ENCODE results near the gene CENPT. TPM values are rescaled to one million over a fixed set of nuclear protein-coding genes. Genes with fewer than 3 reads are reported as not detected.

Gene CENPT
- polyA plus RNA-seq, 2 donors: 35.5 to 65.0 TPM

- WGBS, 2 donors: 90 to 95% methylated on average over 9 of the region's 9 CpGs
Observed at GRCh38 chr16:67878846-67879245, 31.4 kb upstream of the CENPT start.

GRCh38 chr16:67878232-67878631 lies 30.7 kb upstream of the CENPT start:
- Histone ChIP-seq H3K4me1 (ENCODE audit: control insufficient read depth in 2 of 2, insufficient read depth in 2 of 2, low read length in 1 of 2) (peaks cover 5 to 7% of the 10 kb centered on the region in 2 donors), H3K4me3 (ENCODE audit: low read depth in 1 of 2, low read length in 2 of 2) (no peak overlapping the region), H3K27me3 (ENCODE audit: control insufficient read depth in 1 of 2, insufficient read depth in 2 of 2, low read length in 2 of 2) (no peaks in the 10 kb centered on the region), H3K27ac (ENCODE audit: low read depth in 2 of 2, low read length in 1 of 2) (no peak overlapping the region), H3K9me3 (ENCODE audit: control insufficient read depth in 2 of 2, insufficient read depth in 1 of 2, low read depth in 1 of 2, low read length in 1 of 2) (no peaks in the 10 kb centered on the region), H3K36me3 (ENCODE audit: control insufficient read depth in 2 of 2, insufficient read depth in 2 of 2, low read length in 1 of 2) (peaks cover 40 to 74% of the 10 kb centered on the region in 2 donors)
- 89 to 90% methylated on average over 6 of the region's 6 CpGs for WGBS, 2 donors

More at GRCh38 chr16:67878846-67879245, 31.4 kb upstream of the CENPT start:
- Histone ChIP-seq H3K9me3 (ENCODE audit: control insufficient read depth in 2 of 2, insufficient read depth in 1 of 2, low read depth in 1 of 2, low read length in 1 of 2) (no peaks in the 10 kb centered on the region), H3K27me3 (ENCODE audit: control insufficient read depth in 1 of 2, insufficient read depth in 2 of 2, low read length in 2 of 2) (no peaks in the 10 kb centered on the region), H3K4me1 (ENCODE audit: control insufficient read depth in 2 of 2, insufficient read depth in 2 of 2, low read length in 1 of 2) (peaks cover 5 to 7% of the 10 kb centered on the region in 2 donors), H3K4me3 (ENCODE audit: low read depth in 1 of 2, low read length in 2 of 2) (no peak overlapping the region), H3K36me3 (ENCODE audit: control insufficient read depth in 2 of 2, insufficient read depth in 2 of 2, low read length in 1 of 2) (peaks cover 41 to 78% of the 10 kb centered on the region in 2 donors), H3K27ac (ENCODE audit: low read depth in 2 of 2, low read length in 1 of 2) (no peak overlapping the region)

- Histone ChIP-seq H3K27ac (ENCODE audit: low read depth in 2 of 2, low read length in 1 of 2) (no peak overlapping the region), H3K4me3 (ENCODE audit: low read depth in 1 of 2, low read length in 2 of 2) (no peak overlapping the region), H3K9me3 (ENCODE audit: control insufficient read depth in 2 of 2, insufficient read depth in 1 of 2, low read depth in 1 of 2, low read length in 1 of 2) (no peaks in the 10 kb centered on the region), H3K36me3 (ENCODE audit: control insufficient read depth in 2 of 2, insufficient read depth in 2 of 2, low read length in 1 of 2) (peaks cover 29 to 63% of the 10 kb centered on the region in 2 donors), H3K27me3 (ENCODE audit: control insufficient read depth in 1 of 2, insufficient read depth in 2 of 2, low read length in 2 of 2) (no peaks in the 10 kb centered on the region), H3K4me1 (ENCODE audit: control insufficient read depth in 2 of 2, insufficient read depth in 2 of 2, low read length in 1 of 2) (peaks cover 5 to 10% of the 10 kb centered on the region in 2 donors)
- WGBS, 2 donors: 94% methylated on average over 11 of the region's 11 CpGs
Observed at GRCh38 chr16:67877064-67877463, 29.6 kb upstream of the CENPT start.

GRCh38 chr16:67874372-67874771 lies 26.9 kb upstream of the CENPT start:
- Histone ChIP-seq H3K27me3 (ENCODE audit: control insufficient read depth in 1 of 2, insufficient read depth in 2 of 2, low read length in 2 of 2) (no peaks in the 10 kb centered on the region), H3K9me3 (ENCODE audit: control insufficient read depth in 2 of 2, insufficient read depth in 1 of 2, low read depth in 1 of 2, low read length in 1 of 2) (no peaks in the 10 kb centered on the region), H3K36me3 (ENCODE audit: control insufficient read depth in 2 of 2, insufficient read depth in 2 of 2, low read length in 1 of 2) (peaks cover 9 to 46% of the 10 kb centered on the region in 2 donors), H3K27ac (ENCODE audit: low read depth in 2 of 2, low read length in 1 of 2) (peak overlapping the region in 1 of 2 donors; percentile 59), H3K4me3 (ENCODE audit: low read depth in 1 of 2, low read length in 2 of 2) (peak overlapping the region; percentile 78 to 91), H3K4me1 (ENCODE audit: control insufficient read depth in 2 of 2, insufficient read depth in 2 of 2, low read length in 1 of 2) (peaks cover 5 to 11% of the 10 kb centered on the region in 2 donors)
- 58 to 59% methylated on average over 3 of the region's 3 CpGs for WGBS, 2 donors

- peaks cover 3 to 45% of the 10 kb centered on the region in 2 donors for H3K36me3 ChIP-seq (ENCODE audit: control insufficient read depth in 2 of 2, insufficient read depth in 2 of 2, low read length in 1 of 2)
- H3K27me3 ChIP-seq (ENCODE audit: control insufficient read depth in 1 of 2, insufficient read depth in 2 of 2, low read length in 2 of 2): no peaks in the 10 kb centered on the region
- H3K4me1 ChIP-seq (ENCODE audit: control insufficient read depth in 2 of 2, insufficient read depth in 2 of 2, low read length in 1 of 2): peaks cover 5 to 11% of the 10 kb centered on the region in 2 donors
- H3K9me3 ChIP-seq (ENCODE audit: control insufficient read depth in 2 of 2, insufficient read depth in 1 of 2, low read depth in 1 of 2, low read length in 1 of 2): no peaks in the 10 kb centered on the region
- 8 to 9% methylated on average over 23 of the region's 23 CpGs for WGBS, 2 donors
- H3K4me3 ChIP-seq (ENCODE audit: low read depth in 1 of 2, low read length in 2 of 2): peak overlapping the region; percentile 78 to 91
- peak overlapping the region; percentile 57 to 84 for H3K27ac ChIP-seq (ENCODE audit: low read depth in 2 of 2, low read length in 1 of 2)
Observed at GRCh38 chr16:67873435-67874370, 26.2 kb upstream of the CENPT start.

- no peaks in the 10 kb centered on the region for H3K27me3 ChIP-seq (ENCODE audit: control insufficient read depth in 1 of 2, insufficient read depth in 2 of 2, low read length in 2 of 2)
- no peaks in the 10 kb centered on the region for H3K9me3 ChIP-seq (ENCODE audit: control insufficient read depth in 2 of 2, insufficient read depth in 1 of 2, low read depth in 1 of 2, low read length in 1 of 2)
- peaks cover 3 to 43% of the 10 kb centered on the region in 2 donors for H3K36me3 ChIP-seq (ENCODE audit: control insufficient read depth in 2 of 2, insufficient read depth in 2 of 2, low read length in 1 of 2)
- peaks cover 5 to 11% of the 10 kb centered on the region in 2 donors for H3K4me1 ChIP-seq (ENCODE audit: control insufficient read depth in 2 of 2, insufficient read depth in 2 of 2, low read length in 1 of 2)
- H3K27ac ChIP-seq (ENCODE audit: low read depth in 2 of 2, low read length in 1 of 2): peak within 1 kb of the TSS; percentile 57 to 84
- WGBS, 2 donors: 2 to 3% methylated on average over 67 to 72 of the region's 72 CpGs
- peak within 1 kb of the TSS; percentile 78 to 91 for H3K4me3 ChIP-seq (ENCODE audit: low read depth in 1 of 2, low read length in 2 of 2)
Observed at GRCh38 chr16:67872631-67873434, 25.3 kb upstream of the CENPT start, which contains the start of gene EDC4. Gene EDC4 (plus strand): TSS chr16:67873052. CDS start chr16:67873262, 210 bp downstream.

GRCh38 chr16:67872131-67872630 lies 24.7 kb upstream of the CENPT start:
- peaks cover 3 to 42% of the 10 kb centered on the region in 2 donors for H3K36me3 ChIP-seq (ENCODE audit: control insufficient read depth in 2 of 2, insufficient read depth in 2 of 2, low read length in 1 of 2)
- H3K4me3 ChIP-seq (ENCODE audit: low read depth in 1 of 2, low read length in 2 of 2): peak overlapping the region in 1 of 2 donors; percentile 78
- H3K4me1 ChIP-seq (ENCODE audit: control insufficient read depth in 2 of 2, insufficient read depth in 2 of 2, low read length in 1 of 2): peaks cover 5 to 11% of the 10 kb centered on the region in 2 donors
- 59 to 70% methylated on average over 2 of the region's 2 CpGs for WGBS, 2 donors
- H3K27me3 ChIP-seq (ENCODE audit: control insufficient read depth in 1 of 2, insufficient read depth in 2 of 2, low read length in 2 of 2): no peaks in the 10 kb centered on the region
- no peaks in the 10 kb centered on the region for H3K9me3 ChIP-seq (ENCODE audit: control insufficient read depth in 2 of 2, insufficient read depth in 1 of 2, low read depth in 1 of 2, low read length in 1 of 2)
- H3K27ac ChIP-seq (ENCODE audit: low read depth in 2 of 2, low read length in 1 of 2): peak overlapping the region; percentile 57 to 82

- H3K27me3 ChIP-seq (ENCODE audit: control insufficient read depth in 1 of 2, insufficient read depth in 2 of 2, low read length in 2 of 2): no peaks in the 10 kb centered on the region
- peaks cover 3 to 32% of the 10 kb centered on the region in 2 donors for H3K36me3 ChIP-seq (ENCODE audit: control insufficient read depth in 2 of 2, insufficient read depth in 2 of 2, low read length in 1 of 2)
- peaks cover 5 to 11% of the 10 kb centered on the region in 2 donors for H3K4me1 ChIP-seq (ENCODE audit: control insufficient read depth in 2 of 2, insufficient read depth in 2 of 2, low read length in 1 of 2)
- H3K27ac ChIP-seq (ENCODE audit: low read depth in 2 of 2, low read length in 1 of 2): no peak overlapping the region
- WGBS, 2 donors: 47 to 68% methylated on average over 3 of the region's 3 CpGs
- H3K4me3 ChIP-seq (ENCODE audit: low read depth in 1 of 2, low read length in 2 of 2): no peak overlapping the region
- H3K9me3 ChIP-seq (ENCODE audit: control insufficient read depth in 2 of 2, insufficient read depth in 1 of 2, low read depth in 1 of 2, low read length in 1 of 2): no peaks in the 10 kb centered on the region
Observed at GRCh38 chr16:67871256-67871655, 23.8 kb upstream of the CENPT start.

- H3K27me3 ChIP-seq (ENCODE audit: control insufficient read depth in 1 of 2, insufficient read depth in 2 of 2, low read length in 2 of 2): no peaks in the 10 kb centered on the region
- H3K4me3 ChIP-seq (ENCODE audit: low read depth in 1 of 2, low read length in 2 of 2): no peak overlapping the region
- peaks cover 5 to 11% of the 10 kb centered on the region in 2 donors for H3K4me1 ChIP-seq (ENCODE audit: control insufficient read depth in 2 of 2, insufficient read depth in 2 of 2, low read length in 1 of 2)
- no peaks in the 10 kb centered on the region for H3K9me3 ChIP-seq (ENCODE audit: control insufficient read depth in 2 of 2, insufficient read depth in 1 of 2, low read depth in 1 of 2, low read length in 1 of 2)
- H3K36me3 ChIP-seq (ENCODE audit: control insufficient read depth in 2 of 2, insufficient read depth in 2 of 2, low read length in 1 of 2): peaks cover 0 to 25% of the 10 kb centered on the region in 2 donors
- whole genome bisulfite sequencing, 2 donors: 84 to 88% methylated on average over 7 of the region's 7 CpGs
- no peak overlapping the region for H3K27ac ChIP-seq (ENCODE audit: low read depth in 2 of 2, low read length in 1 of 2)
Observed at GRCh38 chr16:67869653-67870052, 22.2 kb upstream of the CENPT start.
